SKM-1 treated with dmso at 0.1 percent for 144 hours (cell line): ENCODE measurements around the gene DNAH12.
"Not testable (repeated sequence)": the region's sequence is repeated elsewhere in the genome, so short reads cannot be mapped to it uniquely, and the experiment has no call there.

Source experiments
- DNase-seq: peaks from one replicate; lab custom pipeline; 2025; ENCODE audit not compliant: unreplicated experiment; lab: John Stamatoyannopoulos, UW

The DNAH12 gene

DNA sequence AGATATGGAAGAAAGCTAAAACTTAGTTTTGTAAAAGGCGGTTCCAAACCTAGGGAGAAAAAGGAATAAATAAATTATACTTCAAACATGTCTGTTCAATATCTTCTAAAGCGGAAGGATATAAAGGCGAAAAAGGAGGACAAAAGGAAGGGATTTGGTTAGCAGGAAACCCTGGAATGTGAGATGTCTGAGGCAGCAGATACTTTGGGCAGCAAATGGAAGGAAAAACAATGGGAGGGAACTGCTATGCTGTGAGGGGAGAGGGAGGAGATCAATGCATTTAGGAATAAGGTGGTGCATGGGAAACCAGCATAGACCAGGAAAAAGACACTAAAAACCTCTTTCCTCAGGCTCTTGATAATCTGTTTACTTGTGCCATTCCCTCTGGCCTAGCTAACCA, 120.8 kb downstream of the DNAH12 start:
- no peak for DNase-seq

DNA sequence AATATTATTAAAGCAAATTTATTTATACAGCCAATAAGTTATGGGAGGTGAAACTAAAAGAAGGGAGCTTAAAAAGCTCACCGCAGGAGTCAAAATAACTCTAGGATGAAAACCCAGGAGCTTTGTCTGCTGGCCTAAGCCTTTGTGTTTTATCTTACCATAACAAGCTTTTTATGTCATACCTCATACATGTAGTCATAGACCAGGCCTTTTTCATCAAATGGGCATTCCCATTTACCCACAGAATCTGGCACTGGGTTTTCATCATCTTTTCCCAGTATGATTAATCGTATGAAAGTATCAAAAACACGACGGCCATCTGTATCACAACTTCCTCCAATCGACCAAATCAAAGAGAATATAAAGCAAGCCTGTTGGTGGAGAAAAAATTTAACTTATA, 122.8 kb downstream of the DNAH12 start:
- DNase-seq: no peak

DNA sequence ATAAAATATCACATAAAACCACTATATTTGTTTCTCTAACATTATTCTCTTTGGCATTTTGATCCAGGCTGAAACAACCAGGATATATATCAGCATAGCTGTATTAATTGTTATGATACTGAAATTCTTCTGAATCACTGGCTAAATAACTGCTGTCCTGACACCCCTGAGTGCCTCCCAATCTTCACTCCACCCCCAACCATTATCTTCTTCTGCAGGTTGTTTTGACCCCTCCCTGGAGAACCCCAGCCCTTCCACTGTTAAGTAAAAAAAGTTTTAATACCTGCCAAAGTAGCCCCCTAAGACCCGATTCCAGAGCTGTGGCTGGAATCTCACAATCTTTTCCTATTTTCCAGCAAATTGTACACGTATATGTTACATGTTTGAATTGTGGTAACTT, 124.1 kb downstream of the DNAH12 start:
- no peak for DNase-seq

DNA sequence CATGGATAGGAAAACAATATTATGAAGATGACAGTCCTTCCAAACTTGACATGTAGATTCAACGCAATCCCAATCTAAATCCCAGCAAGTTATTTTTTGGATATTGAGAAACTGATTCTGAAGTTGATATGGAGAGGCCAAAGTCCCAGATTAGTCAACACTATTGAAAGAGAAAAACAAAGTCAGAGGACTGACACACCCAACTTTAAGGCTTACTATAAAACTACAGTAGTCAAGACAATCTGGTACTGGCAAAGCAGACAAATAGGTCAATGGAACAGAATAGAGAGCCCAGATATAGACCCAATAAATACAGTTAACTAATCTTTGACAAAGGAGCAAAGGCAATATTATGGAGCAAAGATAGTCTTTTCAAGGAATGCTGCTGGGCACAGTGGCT, 132.4 kb downstream of the DNAH12 start:
- no peak for DNase-seq

DNA sequence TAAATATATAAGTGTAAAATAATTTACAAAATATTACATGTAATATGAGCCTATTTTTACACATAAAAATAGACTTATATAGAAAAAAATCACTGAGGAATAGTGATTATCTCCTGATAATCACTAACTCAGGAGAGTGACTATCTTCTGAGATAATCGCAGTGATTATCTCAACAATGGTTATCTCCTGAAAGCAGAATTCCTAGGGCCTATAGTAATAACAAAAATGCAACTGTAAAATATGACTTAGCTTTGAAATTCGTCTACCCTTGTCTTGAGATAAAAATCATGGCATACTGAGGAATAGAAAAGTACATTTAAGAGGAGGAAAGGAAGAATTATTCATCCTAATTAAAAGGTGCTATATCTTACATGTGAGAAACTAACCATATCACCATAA, 134.7 kb downstream of the DNAH12 start:
- no peak for DNase-seq

DNA sequence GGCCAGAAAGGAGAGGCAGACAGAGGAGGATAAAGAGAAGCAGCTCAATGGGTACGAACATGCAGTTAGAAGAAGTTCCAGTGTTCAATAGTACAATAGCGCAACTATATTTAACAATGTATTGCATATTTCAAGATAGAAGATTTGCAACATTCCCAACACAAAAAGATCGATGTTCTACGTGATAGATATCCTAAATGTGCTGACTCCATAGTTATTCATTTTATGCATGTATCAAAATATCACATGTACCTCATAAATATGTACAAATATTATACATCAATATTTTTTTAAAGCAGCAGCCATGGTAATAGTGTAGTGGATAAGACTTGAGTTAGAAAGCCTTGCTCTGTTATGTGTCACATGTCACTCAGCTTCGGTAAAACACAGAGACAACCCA, 141.5 kb downstream of the DNAH12 start:
- DNase-seq: no peak

DNA sequence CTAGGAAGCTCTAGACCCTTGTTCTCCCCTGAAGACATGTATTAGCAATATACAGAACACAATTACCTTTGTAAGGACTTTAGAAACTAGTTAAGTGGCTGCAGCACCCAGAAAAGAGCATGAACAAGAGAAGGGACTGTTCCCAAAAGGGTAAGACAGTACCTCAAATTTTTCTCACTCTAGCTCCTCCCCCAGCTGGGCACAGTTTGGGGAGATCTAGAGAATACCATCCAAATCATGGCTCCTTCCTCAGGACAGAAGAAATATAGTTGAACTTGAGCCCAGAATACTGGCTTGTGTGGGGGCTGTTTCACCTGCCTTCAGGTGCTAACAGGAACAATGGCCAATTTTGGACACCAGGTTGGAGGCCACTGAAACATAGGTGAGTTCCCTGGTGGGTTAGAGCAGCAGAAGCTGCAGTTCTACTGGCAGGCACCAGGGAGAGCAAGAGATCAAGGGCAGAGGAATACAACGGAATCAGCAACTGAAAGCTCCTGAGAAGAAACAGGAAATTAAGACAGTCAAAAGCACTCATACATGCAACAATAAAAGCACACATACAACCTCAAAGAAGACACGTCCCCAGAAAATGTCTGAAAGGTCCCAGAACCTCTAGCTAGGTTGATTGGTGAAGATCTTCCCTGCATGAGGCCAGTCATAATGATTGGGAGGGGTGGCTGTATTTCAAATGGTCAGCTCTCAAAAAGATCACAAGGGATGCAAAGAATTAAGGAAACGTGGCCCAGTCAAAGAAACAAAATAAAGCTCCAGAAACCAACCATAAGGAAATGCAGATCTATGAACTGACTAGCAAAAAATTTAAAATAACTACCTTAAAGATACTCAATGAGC, 146.7 kb downstream of the DNAH12 start:
- DNase-seq: peak; percentile 78

DNA sequence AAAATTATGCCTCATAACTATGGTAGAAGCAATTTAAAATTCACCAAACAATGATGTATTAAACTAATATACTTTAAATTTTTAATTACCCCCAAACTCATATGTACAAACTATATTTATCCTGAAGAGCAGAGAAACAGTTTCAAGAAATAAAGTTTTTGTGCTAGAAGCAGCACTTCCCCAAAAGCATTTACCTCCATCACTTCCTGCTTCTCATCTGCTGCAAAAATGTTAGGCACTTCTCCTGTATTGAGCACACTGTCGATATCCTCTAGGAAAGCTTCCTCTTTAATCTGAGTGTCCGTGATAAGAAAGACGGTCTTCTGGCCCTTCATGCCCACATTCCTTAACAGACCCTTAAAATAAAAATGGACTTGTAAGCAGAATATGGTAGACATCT, 150.2 kb downstream of the DNAH12 start:
- DNase-seq: peak; percentile 58

DNA sequence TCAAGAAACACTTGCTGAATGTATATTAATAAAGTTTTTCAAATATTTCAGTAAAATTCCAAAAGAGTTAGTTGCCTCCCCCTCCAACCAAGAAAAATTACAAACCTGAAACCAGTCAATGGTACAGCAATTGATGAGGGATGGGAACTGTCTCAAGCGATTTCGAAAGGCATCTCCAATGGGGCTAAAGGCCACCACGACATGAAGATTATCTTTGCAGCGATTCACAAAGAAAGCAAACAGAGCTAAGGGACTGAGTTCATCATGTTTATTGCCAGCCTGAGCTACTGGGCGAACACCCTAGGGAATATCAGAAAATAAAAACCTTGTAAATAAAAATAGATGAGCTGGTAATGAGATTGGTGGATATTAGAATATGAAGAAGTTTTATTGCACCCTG, 152.4 kb downstream of the DNAH12 start:
- no peak for DNase-seq

DNA sequence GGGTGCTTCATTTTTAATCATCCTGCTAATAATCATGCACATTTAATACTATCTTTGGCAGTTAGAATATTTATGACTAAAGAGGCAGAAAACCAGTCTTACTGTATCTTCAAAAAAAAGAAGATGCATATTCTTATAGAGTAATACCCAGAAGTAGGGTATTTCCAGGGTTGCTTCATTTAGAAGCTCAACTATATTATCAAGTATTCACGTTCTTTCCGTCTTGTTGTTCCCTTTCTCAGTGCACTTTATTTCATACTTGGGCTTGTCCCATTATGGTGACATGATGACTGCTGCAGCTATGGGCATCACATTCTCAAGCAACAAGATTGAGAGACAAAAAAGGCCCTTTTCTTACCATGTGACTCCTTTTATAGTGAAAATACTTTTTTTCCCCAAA, 154.9 kb downstream of the DNAH12 start:
- DNase-seq: no peak

DNA sequence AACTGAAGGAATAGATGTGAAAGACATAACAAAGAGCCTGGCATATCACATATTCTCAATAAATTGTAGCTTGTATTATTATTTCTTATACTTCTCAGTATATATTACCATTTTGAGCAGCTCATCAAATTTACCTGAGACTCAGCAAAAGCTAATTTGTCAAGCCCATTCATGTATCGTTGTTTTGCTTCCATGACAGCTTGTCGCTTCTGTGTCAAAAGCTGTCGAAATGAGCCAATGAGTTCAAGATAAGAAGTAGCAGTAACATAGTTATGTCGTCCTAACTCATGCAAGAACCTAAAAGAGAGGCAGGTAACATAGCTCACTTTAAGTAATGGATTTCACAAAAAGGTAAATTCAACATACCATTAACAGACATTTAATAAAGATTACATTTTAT, 157.8 kb downstream of the DNAH12 start:
- no peak for DNase-seq

DNA sequence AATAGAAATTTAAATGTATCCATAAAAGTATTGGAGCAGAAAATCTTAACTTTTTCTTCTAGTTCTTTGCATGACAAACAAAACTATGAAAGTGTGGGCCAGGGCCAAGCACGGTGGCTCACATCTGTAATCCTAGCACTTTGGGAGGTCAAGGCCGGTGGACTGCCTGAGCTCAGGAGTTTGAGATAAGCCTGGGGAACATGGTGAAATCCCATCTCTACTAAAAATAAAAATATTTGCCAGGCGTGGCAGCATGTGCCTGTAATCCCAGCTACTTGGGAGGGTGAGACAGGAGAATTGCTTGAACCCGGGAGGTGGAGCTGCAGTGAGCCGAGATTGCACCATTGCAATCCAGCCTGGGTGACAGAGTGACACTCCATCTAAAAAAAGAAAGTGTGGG, 158.6 kb downstream of the DNAH12 start:
- DNase-seq: no peak

DNA sequence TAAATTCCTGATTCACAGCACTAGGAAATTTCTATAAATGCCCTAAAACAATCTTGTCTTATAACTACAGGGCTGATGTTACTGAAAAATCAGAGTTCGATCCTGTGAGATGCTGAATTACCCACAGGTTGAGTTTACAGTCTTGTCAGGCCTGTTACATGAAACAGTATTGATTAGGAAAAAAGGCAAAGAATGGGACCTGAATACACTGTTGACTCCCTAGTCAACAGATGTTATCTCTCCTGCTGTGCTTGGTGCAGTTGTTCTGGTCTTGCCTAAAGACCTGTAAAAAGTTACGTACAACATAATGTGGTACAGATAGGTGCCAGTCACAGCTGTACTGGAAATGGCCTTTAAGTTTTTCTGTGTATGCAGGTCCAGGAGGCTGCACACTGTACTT, 160.3 kb downstream of the DNAH12 start:
- DNase-seq: no peak

DNA sequence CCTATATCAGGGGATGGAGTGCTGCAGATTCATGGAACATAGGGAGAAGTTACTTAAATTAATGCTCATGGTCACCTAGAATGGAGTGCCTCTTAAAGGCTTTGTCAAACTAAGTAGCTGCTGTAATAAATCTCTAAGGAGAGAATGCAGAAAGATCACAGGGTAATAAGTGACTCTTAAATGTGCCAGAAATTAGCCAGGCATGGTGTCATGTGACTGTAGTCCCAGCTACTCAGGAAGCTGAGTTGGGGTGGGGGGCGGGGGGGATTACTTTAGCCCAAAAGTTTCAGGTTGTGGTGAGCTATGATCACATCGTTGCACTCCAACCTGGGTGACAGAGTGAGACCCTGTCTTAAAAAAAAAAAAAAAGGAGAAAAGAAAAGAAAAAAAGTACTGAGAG, 160.7 kb downstream of the DNAH12 start:
- DNase-seq: no peak

DNA sequence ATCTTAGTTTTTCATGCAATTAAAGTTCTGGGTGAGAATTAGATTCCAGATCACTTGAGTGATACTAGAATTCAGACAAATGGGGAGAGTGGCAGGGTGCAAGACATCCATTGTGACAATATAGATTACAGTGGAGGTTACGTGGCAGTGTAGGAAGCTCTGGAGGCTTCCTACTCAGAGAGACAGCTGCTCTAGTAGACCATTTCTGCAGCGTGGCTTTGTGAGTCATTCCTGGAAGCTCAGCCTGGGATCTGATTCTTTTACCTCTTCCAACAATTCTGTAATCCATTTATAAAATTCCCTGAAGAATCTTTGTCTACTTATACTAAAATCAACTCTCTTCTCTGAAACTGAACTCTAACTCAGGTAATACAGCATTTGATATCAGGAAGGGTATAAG, 161.2 kb downstream of the DNAH12 start:
- no peak for DNase-seq

DNA sequence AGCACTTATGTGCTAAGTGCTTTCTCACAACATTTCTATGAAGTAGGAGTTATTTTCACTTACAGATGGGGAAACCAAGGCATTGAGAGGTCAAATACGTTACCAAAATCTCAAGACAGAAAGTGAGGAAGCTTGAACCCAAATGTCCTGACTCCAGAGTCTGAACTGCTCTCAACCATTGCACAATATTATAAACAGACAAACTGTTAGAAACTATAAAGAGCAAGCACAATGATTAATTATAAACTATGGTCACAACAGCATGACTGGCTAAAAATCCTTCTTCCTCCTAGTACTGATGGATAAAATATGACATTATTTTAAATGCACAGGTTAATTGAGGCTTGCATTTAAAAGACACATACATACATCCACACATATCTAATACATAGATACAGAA, 173.8 kb downstream of the DNAH12 start:
- DNase-seq: no peak

DNA sequence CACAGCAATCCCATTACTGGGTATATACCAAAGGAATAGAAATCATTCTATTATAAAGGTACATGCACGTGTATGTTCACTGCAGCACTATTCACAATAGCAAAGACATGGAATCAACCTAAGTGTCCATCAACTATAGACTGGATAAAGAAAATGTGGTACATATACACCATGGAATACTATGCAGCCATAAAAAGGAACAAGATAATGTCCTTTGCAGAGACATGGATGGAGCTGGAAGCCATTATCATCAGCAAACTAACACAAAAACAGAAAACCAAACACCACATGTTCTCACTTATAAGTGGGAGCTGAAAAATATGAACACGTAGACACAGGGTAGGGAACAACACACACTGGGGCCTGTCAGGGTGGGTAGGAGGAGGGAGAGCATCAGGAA, 179.1 kb downstream of the DNAH12 start:
- DNase-seq: not testable (repeated sequence)

DNA sequence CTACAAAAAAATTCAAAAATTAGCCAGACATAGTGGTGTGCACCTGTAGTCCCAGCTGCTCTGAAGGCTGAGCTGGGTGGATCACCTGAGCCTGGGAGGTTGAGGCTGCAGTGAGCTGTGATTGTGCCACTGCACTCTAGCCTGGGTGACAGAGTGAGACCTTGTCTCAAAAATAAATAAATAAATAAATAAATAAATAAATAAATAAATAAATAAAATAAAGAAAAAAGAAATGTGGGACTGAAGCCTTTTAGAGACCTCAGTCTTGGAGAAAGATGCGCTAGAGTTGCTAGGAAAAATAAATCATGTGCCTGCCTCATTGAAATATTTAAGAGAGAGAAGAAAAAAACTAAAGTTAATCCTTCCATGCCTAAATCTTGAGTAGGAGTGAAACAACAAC, 187.9 kb downstream of the DNAH12 start:
- DNase-seq: not testable (repeated sequence)

DNA sequence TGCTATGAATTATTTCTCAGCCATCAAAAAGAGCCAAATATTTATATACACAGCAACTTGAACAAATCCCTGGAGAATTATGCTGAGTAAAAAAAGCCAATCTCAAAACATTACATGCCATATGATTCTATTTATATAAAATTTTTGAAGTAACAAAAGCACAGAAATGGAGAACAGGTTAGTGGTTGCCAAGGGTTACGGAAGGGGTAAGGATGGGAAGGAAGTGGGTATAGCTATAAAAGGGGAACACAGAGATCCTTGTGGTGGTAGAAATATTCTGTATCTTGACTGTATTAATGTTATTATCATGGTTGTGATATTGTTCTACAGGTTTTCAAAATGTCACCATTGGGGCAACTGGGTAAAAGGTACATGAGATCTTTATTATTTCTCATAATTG, 189.4 kb downstream of the DNAH12 start:
- DNase-seq: peak; percentile 68

DNA sequence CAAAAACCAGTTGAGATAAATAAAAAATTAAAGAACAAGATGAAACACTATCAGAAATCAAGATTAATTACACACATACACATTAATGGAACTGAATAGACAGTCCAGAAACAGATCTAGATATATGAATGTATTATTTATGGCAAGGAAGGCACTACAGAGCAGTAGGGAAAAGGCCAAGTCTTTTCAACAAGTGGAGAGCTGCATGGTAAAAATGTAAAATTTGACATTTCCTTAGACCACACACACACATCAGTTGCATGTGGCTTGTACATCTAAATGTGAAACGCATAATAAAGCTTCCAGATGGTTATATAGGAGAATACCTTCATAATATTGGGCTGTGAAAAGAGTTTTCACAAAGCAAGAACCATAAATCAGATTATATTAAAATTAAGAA, 193.9 kb downstream of the DNAH12 start:
- DNase-seq: no peak

DNA sequence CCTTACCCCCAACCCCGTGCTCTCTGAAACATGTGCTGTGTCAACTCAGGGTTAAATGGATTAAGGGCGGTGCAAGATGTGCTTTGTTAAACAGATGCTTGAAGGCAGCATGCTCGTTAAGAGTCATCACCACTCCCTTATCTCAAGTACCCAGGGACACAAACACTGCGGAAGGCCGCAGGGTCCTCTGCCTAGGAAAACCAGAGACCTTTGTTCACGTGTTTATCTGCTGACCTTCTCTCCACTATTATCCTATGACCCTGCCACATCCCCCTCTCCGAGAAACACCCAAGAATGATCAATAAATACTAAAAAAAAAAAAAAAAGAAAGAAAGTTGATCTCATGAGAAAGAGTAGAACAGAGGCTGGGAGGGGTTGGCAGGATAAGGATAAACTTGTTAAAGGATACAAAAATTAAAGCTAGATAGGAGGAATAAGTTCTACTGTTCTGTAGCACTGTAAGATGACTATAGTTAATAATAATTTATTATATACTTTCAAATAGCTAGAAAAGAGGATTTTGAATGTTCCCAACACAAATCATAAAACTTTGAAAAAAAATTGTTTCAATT, 205.0 kb downstream of the DNAH12 start:
- DNase-seq: not testable (repeated sequence)

DNA sequence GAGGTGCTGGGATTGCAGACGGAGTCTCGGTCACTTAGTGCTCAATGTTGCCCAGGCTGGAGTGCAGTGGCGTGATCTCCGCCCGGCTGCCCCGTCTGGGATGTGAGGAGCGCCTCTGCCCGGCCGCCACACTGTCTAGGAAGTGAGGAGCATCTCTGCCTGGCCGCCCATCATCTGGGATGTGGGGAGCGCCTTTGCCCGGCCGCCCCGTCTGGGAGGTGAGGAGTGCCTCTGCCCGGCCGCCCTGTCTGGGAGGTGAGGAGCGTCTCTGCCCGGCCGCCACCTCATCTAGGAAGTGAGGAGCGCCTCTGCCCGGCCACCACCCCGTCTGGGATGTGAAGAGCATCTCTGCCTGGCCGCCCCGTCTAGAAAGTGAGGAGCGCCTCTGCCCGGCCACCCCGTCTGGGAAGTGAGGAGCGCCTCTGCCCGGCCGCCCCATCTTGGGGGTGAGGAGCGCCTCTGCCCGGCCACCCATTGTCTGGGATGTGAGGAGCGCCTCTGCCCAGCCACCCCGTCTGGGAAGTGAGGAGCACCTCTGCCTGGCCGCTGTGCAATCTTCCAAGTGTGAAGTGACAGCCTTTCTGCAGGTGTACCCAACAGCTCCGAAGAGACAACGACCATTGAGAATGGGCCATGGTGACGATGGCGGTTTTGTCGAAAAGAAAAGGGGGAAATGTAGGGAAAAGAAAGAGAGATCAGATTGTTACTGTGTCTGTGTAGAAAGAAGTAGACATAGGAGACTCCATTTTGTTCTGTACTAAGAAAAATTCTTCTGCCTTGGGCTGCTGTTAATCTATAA, 205.7 kb downstream of the DNAH12 start:
- not testable (repeated sequence) for DNase-seq
